Measurements from ENCODE around the gene CFAP20. TPM values are rescaled to one million over a fixed set of nuclear protein-coding genes. Genes with fewer than 3 reads are reported as not detected.

The CFAP20 gene
- total RNA-seq, 1 donor from 2014 or later, result 26.5 TPM

DNA sequence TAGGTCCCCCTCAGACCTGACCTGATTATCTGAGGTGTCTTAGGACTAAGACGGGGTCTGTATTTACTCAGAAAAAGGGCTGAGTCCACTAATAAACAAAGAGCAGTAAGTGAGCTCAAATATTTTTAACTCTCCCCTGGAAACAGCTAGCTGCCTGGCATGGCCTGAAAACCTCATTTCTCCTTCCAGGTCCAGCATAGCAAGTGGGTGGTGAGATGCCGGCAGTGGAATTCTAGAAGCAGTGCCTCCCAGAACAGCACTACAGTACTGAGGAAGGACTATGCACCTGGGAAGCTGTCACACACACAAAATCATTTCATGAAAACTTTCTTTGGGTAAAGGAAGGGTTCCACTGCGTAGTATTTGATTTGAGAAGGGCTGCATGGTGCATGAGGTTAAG is 29.5 kb upstream of the CFAP20 start:
- no peaks in the 10 kb centered on the region for H3K9me3 Mint-ChIP-seq (ENCODE audit: low read depth)
- H3K4me3 Mint-ChIP-seq (ENCODE audit: unreplicated experiment), result no peak overlapping the region
- TF ChIP-seq, protein P1, sequence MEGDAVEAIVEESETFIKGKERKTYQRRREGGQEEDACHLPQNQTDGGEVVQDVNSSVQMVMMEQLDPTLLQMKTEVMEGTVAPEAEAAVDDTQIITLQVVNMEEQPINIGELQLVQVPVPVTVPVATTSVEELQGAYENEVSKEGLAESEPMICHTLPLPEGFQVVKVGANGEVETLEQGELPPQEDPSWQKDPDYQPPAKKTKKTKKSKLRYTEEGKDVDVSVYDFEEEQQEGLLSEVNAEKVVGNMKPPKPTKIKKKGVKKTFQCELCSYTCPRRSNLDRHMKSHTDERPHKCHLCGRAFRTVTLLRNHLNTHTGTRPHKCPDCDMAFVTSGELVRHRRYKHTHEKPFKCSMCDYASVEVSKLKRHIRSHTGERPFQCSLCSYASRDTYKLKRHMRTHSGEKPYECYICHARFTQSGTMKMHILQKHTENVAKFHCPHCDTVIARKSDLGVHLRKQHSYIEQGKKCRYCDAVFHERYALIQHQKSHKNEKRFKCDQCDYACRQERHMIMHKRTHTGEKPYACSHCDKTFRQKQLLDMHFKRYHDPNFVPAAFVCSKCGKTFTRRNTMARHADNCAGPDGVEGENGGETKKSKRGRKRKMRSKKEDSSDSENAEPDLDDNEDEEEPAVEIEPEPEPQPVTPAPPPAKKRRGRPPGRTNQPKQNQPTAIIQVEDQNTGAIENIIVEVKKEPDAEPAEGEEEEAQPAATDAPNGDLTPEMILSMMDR (IDR thresholded peaks at IDR 0.05), result no peak
- no peaks in the 10 kb centered on the region for H3K4me1 Mint-ChIP-seq (ENCODE audit: low read depth)
- H3K27me3 Mint-ChIP-seq (ENCODE audit: low read depth), result no peaks in the 10 kb centered on the region
- no peak overlapping the region for H3K27ac Mint-ChIP-seq (ENCODE audit: unreplicated experiment)
- H3K36me3 Mint-ChIP-seq (ENCODE audit: low read depth), result peaks cover 25% of the 10 kb centered on the region
- no peak for DNase-seq (ENCODE audit: low spot score)

DNA sequence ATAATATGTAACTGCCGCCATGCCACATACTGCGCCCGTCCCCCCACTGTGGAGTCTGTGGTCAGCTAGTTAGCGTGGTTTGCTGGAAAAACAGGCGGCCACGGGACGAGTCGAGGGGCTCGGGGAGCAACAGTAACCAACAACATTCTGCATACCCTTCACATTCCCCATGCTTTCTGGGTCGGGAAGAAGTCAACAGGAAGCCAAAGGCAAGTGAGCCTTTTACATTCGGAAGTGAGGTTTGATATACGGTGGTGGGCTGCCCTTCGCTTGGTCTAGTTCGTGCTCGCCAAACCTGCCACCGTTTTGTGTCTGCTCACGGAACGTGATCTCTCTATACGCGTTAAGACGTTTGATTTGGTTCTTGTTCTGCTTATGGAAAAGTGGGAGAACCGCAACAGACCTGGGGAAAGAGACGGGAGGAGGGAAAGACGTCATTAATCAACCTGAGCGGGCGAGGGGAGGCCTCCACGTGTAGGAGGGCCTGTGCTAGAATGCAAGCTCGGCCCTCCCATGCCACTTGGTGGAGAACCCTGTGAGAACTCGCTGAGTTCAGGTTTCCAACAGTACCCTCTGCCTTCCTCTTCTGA is 28.9 kb upstream of the CFAP20 start:
- H3K4me1 Mint-ChIP-seq (ENCODE audit: low read depth), result no peaks in the 10 kb centered on the region

DNA sequence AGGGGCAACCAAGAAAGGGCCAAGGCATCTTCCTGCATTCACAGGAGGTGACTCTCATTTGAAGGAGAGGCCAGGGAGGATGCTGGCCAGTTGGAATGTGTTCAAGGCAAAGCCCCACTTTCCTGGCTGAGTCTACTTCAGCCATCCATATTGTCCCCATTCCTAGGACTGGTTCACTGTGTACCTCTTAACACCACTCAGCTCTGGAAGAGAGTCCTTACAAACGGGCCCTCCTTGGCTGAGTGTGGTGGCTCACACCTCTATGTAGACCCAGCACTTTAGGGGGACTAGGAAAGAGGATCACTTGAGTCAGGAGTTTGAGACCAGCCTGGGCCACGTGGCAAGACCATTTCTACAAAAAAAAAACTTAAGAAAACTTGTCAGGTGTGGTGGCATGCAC is 28.1 kb upstream of the CFAP20 start:
- peaks cover 5% of the 10 kb centered on the region for H3K4me1 Mint-ChIP-seq (ENCODE audit: low read depth)
- peaks cover 13% of the 10 kb centered on the region for H3K36me3 Mint-ChIP-seq (ENCODE audit: low read depth)
- no peak for DNase-seq (ENCODE audit: low spot score)
- H3K27ac Mint-ChIP-seq (ENCODE audit: unreplicated experiment), result no peak overlapping the region
- H3K27me3 Mint-ChIP-seq (ENCODE audit: low read depth), result no peaks in the 10 kb centered on the region
- H3K9me3 Mint-ChIP-seq (ENCODE audit: low read depth), result no peaks in the 10 kb centered on the region
- TF ChIP-seq, protein P1 (IDR thresholded peaks at IDR 0.05), result no peak
- no peak overlapping the region for H3K4me3 Mint-ChIP-seq (ENCODE audit: unreplicated experiment)

More for the DNA sequence above, 28.9 kb upstream of the CFAP20 start:
- Mint-ChIP-seq H3K27me3 (ENCODE audit: low read depth) (no peaks in the 10 kb centered on the region), H3K9me3 (ENCODE audit: low read depth) (no peaks in the 10 kb centered on the region), H3K27ac (ENCODE audit: unreplicated experiment) (no peak overlapping the region), H3K36me3 (ENCODE audit: low read depth) (peaks cover 19% of the 10 kb centered on the region), H3K4me3 (ENCODE audit: unreplicated experiment) (no peak overlapping the region)
- DNase-seq (ENCODE audit: low spot score), result no peak
- TF ChIP-seq, protein P1 (IDR thresholded peaks at IDR 0.05), result no peak

DNA sequence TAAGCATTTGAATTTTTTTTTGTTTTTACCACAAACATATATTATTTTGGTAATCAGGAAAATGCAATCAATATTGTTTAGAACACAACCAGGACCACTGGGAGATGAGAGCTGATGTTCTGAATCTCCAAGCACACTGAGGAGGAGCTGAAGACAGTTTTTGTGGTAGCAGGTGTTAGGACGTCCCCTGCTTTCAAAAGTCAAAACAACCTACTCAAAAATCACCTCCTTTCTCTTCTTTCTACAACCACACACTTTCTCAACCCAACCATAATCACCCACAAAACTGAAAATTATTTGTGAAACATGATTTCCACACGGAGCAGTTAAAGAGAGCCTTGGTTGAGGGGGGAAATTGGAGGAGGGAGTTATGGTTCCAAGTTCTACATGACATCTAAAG is 26.7 kb upstream of the CFAP20 start:
- TF ChIP-seq, protein P1 (IDR thresholded peaks at IDR 0.05), result no peak
- no peaks in the 10 kb centered on the region for H3K9me3 Mint-ChIP-seq (ENCODE audit: low read depth)
- no peak overlapping the region for H3K27ac Mint-ChIP-seq (ENCODE audit: unreplicated experiment)
- H3K27me3 Mint-ChIP-seq (ENCODE audit: low read depth), result no peaks in the 10 kb centered on the region
- no peak overlapping the region for H3K4me3 Mint-ChIP-seq (ENCODE audit: unreplicated experiment)
- DNase-seq (ENCODE audit: low spot score), result no peak
- peaks cover 9% of the 10 kb centered on the region for H3K36me3 Mint-ChIP-seq (ENCODE audit: low read depth)
- H3K4me1 Mint-ChIP-seq (ENCODE audit: low read depth), result peaks cover 5% of the 10 kb centered on the region

DNA sequence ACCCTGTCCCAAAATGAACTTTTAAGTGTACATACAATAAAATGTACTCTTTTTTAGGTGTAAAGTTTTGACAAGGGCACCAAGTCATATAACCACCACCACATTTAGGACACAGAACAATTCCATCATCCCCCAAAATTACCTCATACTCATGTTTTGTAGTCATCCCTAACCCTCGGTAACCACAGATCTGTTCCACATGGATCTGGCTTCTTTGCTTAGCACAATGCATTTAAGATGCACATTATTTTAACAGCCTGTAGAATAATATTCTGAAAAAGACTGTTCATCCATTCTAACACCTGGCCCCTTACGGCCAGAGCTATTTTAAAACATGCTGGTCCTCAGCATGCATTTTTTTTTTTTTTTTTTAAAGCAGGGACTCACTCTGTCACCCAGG is 25.2 kb upstream of the CFAP20 start:
- Mint-ChIP-seq H3K4me3 (ENCODE audit: unreplicated experiment) (no peak overlapping the region), H3K27me3 (ENCODE audit: low read depth) (no peaks in the 10 kb centered on the region), H3K27ac (ENCODE audit: unreplicated experiment) (no peak overlapping the region), H3K9me3 (ENCODE audit: low read depth) (no peaks in the 10 kb centered on the region), H3K4me1 (ENCODE audit: low read depth) (peaks cover 5% of the 10 kb centered on the region), H3K36me3 (ENCODE audit: low read depth) (peaks cover 6% of the 10 kb centered on the region)
- no peak for DNase-seq (ENCODE audit: low spot score)
- TF ChIP-seq, protein P1 (IDR thresholded peaks at IDR 0.05), result no peak

Measured in chondrocyte (in vitro differentiated cells).